NCI-H345 treated with DMSO at 0.1 percent for 48 hours (cell line): ENCODE data around the gene ST8SIA4.
"Not testable (repeated sequence)": the region's sequence is repeated elsewhere in the genome, so short reads cannot be mapped to it uniquely, and the experiment has no call there.

Experiments
- DNase-seq: peaks from one replicate; lab custom pipeline; 2025; ENCODE audit not compliant: unreplicated experiment; lab: John Stamatoyannopoulos, UW

Gene ST8SIA4

DNA sequence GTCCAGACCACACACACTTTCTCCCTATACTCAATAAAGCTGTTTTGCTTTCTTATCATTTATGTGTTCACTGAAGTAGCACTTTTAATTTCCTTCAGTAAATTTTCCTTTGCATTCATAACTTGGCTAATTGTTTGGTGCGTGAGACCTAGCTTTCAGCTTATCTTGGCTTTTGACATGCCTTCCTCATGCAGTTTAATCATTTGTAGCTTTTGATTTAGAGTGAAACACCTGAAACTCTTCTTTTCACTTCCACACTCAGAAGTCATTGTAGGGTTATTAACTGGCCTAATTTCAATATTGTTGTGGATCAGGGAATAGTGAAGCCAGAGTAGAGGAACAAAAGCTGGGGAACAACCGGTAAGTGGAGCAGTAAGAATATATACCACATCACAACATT, 114.7 kb downstream of the ST8SIA4 start:
- no peak for DNase-seq

DNA sequence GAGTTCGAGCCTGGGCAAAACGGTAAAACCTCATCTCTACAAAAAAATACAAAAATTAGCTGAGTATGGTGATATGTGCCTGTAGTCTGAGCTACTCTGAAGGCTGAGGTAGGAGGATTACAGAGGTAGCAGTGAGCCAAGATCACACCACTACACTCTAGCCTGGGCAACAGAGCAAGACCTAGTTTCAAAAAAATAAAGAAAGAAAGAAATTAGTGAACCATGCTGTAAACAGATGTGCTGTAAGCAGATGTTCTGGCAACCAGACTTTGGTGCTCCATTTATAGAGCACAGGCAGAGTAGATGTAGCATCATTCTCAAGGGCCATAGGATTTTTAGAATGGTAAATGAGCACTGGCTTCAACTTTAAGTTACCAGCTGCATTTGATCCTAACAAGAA, 115.4 kb downstream of the ST8SIA4 start:
- no peak for DNase-seq

DNA sequence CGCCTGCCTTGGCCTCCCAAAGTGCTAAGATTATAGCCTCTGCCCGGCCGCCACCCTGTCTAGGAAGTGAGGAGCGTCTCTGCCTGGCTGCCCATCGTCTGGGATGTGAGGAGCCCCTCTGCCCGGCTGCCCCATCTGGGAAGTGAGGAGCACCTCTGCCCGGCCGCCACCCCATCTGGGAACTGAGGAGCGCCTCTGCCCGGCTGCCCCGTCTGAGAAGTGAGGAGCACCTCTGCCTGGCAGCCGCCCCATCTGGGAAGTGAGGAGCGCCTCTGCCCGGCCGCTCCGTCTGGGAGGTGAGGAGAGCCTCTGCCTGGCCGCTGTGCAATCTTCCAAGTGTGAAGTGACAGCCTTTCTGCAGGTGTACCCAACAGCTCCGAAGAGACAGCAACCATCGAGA, 117.5 kb downstream of the ST8SIA4 start:
- DNase-seq, result not testable (repeated sequence)

GRCh38 chr5:100780376-100780870, 122.7 kb downstream of the ST8SIA4 start:
- no peak for DNase-seq

DNA sequence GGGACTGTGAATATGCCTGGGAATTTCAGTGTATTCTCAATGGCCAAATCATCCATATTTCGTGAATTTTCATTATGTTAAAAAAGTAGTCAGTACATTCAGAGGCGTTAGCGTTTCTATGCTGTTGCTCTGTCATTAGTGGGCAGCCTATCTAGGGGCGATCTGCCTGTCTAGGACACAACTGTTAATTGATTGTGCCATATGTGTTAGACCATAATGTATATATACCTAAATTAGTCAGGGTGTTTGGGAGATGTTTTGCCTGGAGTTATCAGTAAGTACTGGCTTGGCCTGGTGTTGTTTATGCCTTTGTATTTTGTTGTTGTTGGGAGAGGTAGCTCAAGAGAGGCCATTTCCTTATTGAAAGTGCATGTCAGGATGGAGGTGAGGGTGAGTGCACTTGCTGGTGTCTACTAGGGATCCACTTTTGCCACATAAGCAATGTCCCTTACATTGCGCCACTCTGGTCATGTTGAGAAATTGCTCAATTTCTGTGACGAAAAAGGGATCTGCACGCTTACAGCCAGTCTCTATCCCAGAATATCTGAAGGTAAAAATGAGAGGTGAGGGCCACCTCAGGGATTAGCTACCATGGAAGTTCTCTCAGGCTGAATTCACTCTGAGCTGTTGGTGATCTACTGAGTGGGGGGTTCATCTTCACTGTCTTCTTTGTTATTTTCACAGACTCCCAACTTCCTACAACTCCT, 123.3 kb downstream of the ST8SIA4 start:
- no peak for DNase-seq

- no peak for DNase-seq
Observed at GRCh38 chr5:100777680-100778300, 125.3 kb downstream of the ST8SIA4 start.

DNA sequence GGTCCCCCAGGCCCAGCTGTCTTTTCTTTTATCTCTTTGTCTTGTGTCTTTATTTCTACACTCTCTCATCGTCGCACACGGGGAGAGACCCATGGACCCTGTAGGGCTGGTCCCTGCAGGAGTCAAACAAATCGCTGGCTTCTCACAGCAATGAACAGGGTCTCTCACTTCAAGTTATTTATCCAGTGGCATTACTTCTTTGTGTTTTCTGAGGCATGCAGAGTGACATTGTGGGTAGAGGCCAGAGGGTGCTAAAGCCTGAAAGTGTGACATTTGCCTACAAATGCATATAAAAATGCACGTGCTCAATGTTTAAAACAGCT, 127.6 kb downstream of the ST8SIA4 start:
- DNase-seq, result no peak

DNA sequence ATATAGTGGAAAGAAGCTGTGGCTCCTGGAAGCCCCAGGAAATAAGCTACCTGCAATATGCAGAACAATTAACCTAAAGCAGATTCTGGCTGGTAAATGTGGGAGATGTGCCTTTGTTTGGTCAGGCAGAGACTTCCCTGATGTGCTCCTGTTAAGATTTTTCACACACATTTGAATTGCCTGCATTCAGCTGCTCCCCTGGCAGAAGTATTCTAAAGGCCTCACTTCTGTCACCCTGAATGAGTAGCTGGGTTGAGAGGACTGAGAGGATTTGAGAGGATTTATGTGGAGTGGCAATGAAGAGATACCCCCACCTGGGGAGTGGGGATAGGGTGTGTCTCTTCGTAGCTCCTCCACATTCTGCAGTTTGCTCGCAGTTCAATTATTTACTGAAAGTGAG, 130.5 kb downstream of the ST8SIA4 start:
- peak; percentile 51 for DNase-seq

DNA sequence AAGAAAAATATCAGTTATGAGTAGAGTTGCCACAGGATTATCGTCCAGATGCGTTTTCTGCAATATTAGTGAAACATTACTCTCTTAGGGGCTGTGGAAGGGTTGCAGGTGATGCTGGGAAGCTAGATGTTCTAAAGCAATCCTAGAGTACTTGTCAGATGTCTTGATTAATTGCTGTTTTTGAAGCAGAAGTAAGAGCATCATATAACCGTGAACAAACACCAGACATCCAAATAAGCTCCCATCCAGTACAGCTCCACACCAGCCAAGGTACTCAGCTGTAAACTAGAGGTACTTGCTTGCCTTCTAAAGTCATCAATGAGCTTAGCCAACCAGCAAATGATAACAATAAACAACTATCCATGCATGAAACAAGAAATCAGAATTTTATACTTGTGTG, 131.1 kb downstream of the ST8SIA4 start:
- no peak for DNase-seq

GRCh38 chr5:100771181-100771580, 131.9 kb downstream of the ST8SIA4 start:
- no peak for DNase-seq

DNA sequence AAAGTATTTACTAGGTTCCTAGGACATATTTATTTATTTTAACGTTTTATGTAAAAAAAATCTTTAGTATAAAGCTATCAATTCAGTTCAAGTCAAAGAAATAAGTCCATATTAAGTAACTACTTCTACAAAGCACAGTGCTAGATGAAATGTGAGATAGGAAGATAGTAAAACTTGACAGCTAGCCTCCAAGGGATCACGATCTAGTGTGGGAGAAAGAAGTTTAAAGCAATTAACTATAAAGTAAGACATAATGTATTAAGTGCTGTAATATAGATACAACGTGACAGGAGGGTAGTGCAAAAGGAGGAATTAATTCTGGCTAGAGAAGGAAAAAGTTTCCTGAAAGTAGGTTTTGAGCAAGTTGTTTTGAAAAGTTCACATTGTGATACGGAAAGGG, 134.9 kb downstream of the ST8SIA4 start:
- DNase-seq, result no peak

- no peak for DNase-seq
Observed at GRCh38 chr5:100762995-100763394, 140.1 kb downstream of the ST8SIA4 start.

DNA sequence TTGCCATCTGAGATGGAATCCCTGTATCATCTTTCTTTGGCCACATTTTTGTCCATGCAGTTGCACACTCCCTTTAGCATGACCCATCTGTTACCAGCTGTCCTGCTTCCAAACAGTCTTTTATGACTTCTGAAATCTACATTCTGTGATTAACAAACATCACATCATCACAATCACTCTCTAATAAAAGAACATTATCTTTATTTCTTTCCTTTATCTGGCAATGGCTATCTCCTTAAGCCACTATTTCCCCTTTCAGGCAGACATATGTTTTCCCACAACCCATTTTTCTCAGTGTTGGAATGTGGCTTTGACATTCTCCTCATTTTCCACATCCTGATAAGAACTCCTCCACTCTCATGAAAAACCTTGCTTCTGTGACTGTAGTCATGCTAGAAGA, 141.0 kb downstream of the ST8SIA4 start:
- DNase-seq, result no peak

- DNase-seq, result no peak
Observed at GRCh38 chr5:100761192-100761591, 141.9 kb downstream of the ST8SIA4 start.

DNA sequence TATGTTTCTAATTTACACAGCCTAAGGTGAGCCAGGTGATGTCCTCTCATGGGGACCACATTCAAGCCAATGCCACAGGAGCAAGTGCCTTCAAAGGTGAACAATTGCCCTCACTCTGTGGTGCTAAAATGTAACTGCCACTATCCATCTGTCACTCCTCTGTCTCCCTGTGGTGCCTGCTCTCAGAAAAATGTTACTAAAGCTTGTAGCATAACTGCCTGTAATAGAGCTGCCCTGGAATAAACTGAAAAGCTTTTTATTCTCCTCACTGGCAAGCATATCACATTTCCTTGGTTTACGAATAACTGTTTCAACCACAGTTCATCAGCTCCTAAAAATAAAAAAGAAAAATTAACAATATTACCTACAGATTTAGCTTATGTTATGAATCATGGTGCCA, 142.4 kb downstream of the ST8SIA4 start:
- no peak for DNase-seq

DNA sequence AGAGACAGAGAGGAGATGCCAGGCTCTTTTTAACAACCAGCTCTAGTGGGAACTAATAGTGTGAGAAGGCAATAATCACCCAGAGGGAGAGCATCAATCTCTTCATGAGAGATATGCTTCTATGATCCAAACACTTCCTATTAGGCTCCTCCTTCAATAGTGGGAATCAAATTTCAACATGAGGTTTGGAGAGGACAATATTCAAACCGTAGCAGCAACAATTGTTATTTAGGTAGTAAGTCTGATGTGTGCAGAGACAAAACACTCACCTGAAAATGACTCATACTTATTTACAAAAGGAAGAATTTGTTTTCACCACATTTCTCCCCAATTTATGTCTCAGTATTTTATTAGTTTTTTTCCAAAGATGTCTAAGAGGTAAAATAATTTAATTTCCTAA, 144.3 kb downstream of the ST8SIA4 start:
- DNase-seq, result no peak

GRCh38 chr5:100758306-100758705, 144.8 kb downstream of the ST8SIA4 start:
- DNase-seq, result no peak

DNA sequence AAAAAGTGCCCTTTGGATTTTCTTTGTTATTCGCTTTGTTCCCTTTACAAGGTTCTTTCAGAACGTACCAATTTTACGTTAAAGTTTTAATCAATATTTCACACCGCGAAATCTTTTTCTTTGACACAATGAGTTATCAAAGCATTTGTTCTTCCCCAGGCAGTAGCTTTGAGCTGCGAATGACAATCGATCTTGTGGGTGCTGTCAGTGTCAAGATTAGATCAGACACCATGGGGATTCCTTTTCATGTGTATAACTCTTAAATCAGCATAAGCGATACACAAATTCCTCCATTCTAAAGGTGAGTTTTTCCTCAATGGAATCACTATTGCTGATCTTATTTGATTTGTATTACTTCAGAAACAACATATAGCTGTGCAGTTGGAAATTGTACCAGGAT, 145.5 kb downstream of the ST8SIA4 start:
- no peak for DNase-seq
